Endothelial cell of hepatic sinusoid (primary cell): ENCODE data around the gene PRR20G.
"Not testable (repeated sequence)": the region's sequence is repeated elsewhere in the genome, so short reads cannot be mapped to it uniquely, and the experiment has no call there.

ENCODE experiments used
- in situ Hi-C: cut with HindIII; loops from 2 replicates; pipeline ENCODE4 v1.10.0; 2017; ENCODE audit warnings: low sequenced_read_pairs

Gene PRR20G

GRCh38 chr3:127287840-127288239 is at the start of gene PRR20G:
Gene PRR20G (minus strand): TSS chr3:127288046. CDS start chr3:127287365, 681 bp downstream.
- in situ Hi-C loops, result no loop called here

- in situ Hi-C loops, result no loop called here
These were observed 49.2 kb upstream of the PRR20G start for GRCh38 chr3:127337001-127337400.

GRCh38 chr3:127336101-127336500 is 48.3 kb upstream of the PRR20G start:
- in situ Hi-C loops, result no loop called here

GRCh38 chr3:127330385-127330784 is 42.5 kb upstream of the PRR20G start:
- in situ Hi-C loops, result loop anchor here (5.0 kb wide), 1 partner anchor 58 kb away; no protein-coding TSS in a partner anchor

- in situ Hi-C loops, result loop anchor here (5.0 kb wide), 1 partner anchor 57 kb away; no protein-coding TSS in a partner anchor
These were observed 41.9 kb upstream of the PRR20G start for GRCh38 chr3:127329631-127330285.

GRCh38 chr3:127328421-127328820 is 40.6 kb upstream of the PRR20G start:
- in situ Hi-C loops, result no loop called here

GRCh38 chr3:127326341-127326740 is 38.5 kb upstream of the PRR20G start:
- in situ Hi-C loops, result no loop called here

- in situ Hi-C loops, result no loop called here
These were observed 37.7 kb upstream of the PRR20G start for GRCh38 chr3:127325629-127325961.

GRCh38 chr3:127324913-127325628 is 37.2 kb upstream of the PRR20G start:
- in situ Hi-C loops, result no loop called here

- in situ Hi-C loops, result no loop called here
These were observed 36.2 kb upstream of the PRR20G start for GRCh38 chr3:127324076-127324475.

GRCh38 chr3:127323581-127323980 is 35.7 kb upstream of the PRR20G start:
- in situ Hi-C loops, result no loop called here

- in situ Hi-C loops, result no loop called here
These were observed 33.5 kb upstream of the PRR20G start for GRCh38 chr3:127321371-127321770.

- in situ Hi-C loops, result no loop called here
These were observed 32.8 kb upstream of the PRR20G start for GRCh38 chr3:127320529-127321121.

- in situ Hi-C loops, result no loop called here
These were observed 28.8 kb upstream of the PRR20G start for GRCh38 chr3:127316685-127317084.

- in situ Hi-C loops, result no loop called here
These were observed 25.0 kb upstream of the PRR20G start for GRCh38 chr3:127312818-127313217.

GRCh38 chr3:127308821-127309220 is 21.0 kb upstream of the PRR20G start:
- in situ Hi-C loops, result not testable (repeated sequence)

GRCh38 chr3:127307916-127308315 is 20.1 kb upstream of the PRR20G start:
- in situ Hi-C loops, result no loop called here

GRCh38 chr3:127307112-127307835 is 19.4 kb upstream of the PRR20G start:
- in situ Hi-C loops, result no loop called here

GRCh38 chr3:127306361-127307111 is 18.7 kb upstream of the PRR20G start:
- in situ Hi-C loops, result no loop called here

GRCh38 chr3:127305499-127306060 is 17.7 kb upstream of the PRR20G start:
- in situ Hi-C loops, result no loop called here
